ENCODE results near the gene TSFM. TPM values are rescaled to one million over a fixed set of nuclear protein-coding genes. Genes with fewer than 3 reads are reported as not detected.
A peak's percentile ranks its signal among the peaks of the same experiment; 100 is the strongest.

Gene TSFM
- total and polyA plus RNA-seq, 4 donors: 17.1 to 40.0 (median 26.0) TPM

DNA sequence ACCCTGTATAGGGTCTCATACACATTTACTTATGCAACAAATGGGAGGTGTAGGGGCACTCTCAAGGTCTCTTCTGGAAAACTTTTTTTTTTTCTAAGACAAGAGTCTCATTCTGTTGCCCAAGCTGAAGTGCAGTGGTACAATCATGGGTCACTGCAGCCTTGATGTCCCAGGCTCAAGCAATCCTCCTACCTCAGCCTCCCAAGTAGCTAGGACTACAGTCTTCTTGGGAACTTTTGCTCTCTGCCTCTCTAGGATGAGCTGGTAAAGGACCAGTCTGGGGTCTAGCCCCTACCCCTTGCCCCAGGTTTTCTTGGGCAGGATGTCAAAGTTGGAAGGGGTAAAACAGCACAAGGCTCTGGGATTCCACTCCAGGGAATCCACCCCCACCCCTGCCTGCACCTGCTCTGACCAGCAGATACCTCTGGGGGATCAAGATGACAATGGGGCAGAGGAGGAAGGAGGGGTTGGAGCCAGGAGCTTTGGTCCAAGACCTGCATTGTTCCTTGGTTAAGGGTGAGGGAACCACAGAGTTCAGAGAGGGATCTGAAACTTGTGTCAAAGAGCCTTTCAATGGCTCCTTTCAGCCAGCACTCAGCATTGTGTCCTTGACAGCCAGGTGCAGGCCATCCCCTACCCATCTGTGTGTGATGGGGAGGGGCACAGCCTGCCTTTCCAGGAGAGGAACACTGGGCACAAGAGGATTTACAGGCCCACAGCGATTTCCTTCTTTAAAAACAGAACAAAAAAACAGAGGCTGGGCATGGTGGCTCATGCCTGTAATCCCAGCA, 51.7 kb downstream of the TSFM start:
- Histone ChIP-seq H3K9me3 (ENCODE audit: control insufficient read depth in 4 of 4, insufficient read depth in 3 of 4, low read length in 3 of 4) (no peaks in the 10 kb centered on the region), H3K27me3 (ENCODE audit: control insufficient read depth in 3 of 3, insufficient read depth in 3 of 3, low read length in 2 of 3) (no peaks in the 10 kb centered on the region), H3K27ac (ENCODE audit: low read depth in 1 of 2, low read length in 1 of 2) (peak overlapping the region in 1 of 2 donors; percentile 80), H3K36me3 (ENCODE audit: control insufficient read depth in 4 of 4, insufficient read depth in 4 of 4, low read length in 4 of 4) (peaks cover 0 to 19% (median 3%) of the 10 kb centered on the region in 4 donors), H3K4me3 (no peak overlapping the region), H3K4me1 (ENCODE audit: control insufficient read depth in 5 of 5, insufficient read depth in 5 of 5, low read length in 5 of 5) (peaks cover 60 to 81% (median 64%) of the 10 kb centered on the region in 5 donors), H3K9ac (ENCODE audit: insufficient read depth in 1 of 2, low read length in 2 of 2) (peak overlapping the region in 1 of 2 donors; percentile 24)
- TF ChIP-seq, protein P1, sequence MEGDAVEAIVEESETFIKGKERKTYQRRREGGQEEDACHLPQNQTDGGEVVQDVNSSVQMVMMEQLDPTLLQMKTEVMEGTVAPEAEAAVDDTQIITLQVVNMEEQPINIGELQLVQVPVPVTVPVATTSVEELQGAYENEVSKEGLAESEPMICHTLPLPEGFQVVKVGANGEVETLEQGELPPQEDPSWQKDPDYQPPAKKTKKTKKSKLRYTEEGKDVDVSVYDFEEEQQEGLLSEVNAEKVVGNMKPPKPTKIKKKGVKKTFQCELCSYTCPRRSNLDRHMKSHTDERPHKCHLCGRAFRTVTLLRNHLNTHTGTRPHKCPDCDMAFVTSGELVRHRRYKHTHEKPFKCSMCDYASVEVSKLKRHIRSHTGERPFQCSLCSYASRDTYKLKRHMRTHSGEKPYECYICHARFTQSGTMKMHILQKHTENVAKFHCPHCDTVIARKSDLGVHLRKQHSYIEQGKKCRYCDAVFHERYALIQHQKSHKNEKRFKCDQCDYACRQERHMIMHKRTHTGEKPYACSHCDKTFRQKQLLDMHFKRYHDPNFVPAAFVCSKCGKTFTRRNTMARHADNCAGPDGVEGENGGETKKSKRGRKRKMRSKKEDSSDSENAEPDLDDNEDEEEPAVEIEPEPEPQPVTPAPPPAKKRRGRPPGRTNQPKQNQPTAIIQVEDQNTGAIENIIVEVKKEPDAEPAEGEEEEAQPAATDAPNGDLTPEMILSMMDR (IDR thresholded peaks at IDR 0.05; ENCODE audit: control extremely low read depth, extremely low read depth): no peak
- DNase-seq: no peak
- no peak for ATAC-seq (ENCODE audit: insufficient read depth, low FRiP score)
- 0 to 5% methylated on average over 1 of the region's 1 CpG for WGBS, 2 donors

DNA sequence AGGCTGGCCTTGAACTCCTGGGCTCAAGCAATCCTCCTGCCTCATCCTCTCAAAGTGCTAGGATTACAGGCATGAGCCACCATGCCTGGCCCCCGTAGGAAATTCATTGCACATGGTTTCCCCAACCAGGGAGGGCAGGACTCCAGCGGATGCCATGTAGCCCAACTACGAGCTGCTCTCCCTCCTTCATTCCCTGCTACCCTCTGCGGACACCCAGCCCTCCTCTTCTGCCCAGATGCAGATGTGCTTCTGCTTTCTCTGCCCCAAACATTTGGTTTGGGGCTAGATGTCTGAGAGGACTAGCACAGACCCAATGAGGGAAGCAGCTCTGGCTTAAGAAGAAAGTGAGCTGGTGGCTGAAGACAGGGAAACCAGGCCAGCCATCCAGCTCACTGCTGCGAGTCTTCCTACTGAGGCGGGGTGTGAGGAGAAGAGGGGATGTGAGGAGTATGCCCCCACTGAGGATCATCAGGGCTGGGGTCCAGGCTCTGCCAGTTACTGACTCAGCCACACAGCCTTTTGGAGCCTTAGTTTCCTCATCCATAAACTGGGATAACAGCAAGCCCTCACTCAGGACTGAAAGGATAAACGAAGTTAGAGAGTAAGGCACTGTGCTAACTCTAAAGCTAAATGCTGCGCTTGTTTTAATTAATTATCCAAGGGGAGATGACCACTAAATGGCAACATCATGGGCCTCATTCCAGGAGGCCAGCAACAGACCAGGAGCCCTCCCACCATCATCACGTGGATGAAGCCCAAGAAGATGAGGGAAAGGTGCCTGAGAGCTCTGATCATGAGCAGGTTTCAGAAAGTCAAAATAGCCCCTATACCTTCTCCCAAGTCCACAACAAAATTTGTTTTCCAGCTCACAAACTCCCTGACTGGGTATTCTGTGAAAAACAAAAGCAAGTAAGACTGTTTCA, 53.0 kb downstream of the TSFM start:
- Histone ChIP-seq H3K27me3 (ENCODE audit: control insufficient read depth in 3 of 3, insufficient read depth in 3 of 3, low read length in 2 of 3) (no peaks in the 10 kb centered on the region), H3K27ac (ENCODE audit: low read depth in 1 of 2, low read length in 1 of 2) (peak overlapping the region; percentile 59 to 90), H3K36me3 (ENCODE audit: control insufficient read depth in 4 of 4, insufficient read depth in 4 of 4, low read length in 4 of 4) (peaks cover 0 to 17% (median 4%) of the 10 kb centered on the region in 4 donors), H3K4me1 (ENCODE audit: control insufficient read depth in 5 of 5, insufficient read depth in 5 of 5, low read length in 5 of 5) (peaks cover 61 to 94% (median 71%) of the 10 kb centered on the region in 5 donors), H3K4me3 (no peak overlapping the region), H3K9ac (ENCODE audit: insufficient read depth in 1 of 2, low read length in 2 of 2) (peak overlapping the region in 1 of 2 donors; percentile 23), H3K9me3 (ENCODE audit: control insufficient read depth in 4 of 4, insufficient read depth in 3 of 4, low read length in 3 of 4) (no peaks in the 10 kb centered on the region)
- 23 to 36% methylated on average over 9 of the region's 9 CpGs for WGBS, 2 donors
- ATAC-seq (ENCODE audit: insufficient read depth, low FRiP score) (no peak), DNase-seq (no peak)
- TF ChIP-seq, protein P1 (IDR thresholded peaks at IDR 0.05; ENCODE audit: control extremely low read depth, extremely low read depth): no peak

DNA sequence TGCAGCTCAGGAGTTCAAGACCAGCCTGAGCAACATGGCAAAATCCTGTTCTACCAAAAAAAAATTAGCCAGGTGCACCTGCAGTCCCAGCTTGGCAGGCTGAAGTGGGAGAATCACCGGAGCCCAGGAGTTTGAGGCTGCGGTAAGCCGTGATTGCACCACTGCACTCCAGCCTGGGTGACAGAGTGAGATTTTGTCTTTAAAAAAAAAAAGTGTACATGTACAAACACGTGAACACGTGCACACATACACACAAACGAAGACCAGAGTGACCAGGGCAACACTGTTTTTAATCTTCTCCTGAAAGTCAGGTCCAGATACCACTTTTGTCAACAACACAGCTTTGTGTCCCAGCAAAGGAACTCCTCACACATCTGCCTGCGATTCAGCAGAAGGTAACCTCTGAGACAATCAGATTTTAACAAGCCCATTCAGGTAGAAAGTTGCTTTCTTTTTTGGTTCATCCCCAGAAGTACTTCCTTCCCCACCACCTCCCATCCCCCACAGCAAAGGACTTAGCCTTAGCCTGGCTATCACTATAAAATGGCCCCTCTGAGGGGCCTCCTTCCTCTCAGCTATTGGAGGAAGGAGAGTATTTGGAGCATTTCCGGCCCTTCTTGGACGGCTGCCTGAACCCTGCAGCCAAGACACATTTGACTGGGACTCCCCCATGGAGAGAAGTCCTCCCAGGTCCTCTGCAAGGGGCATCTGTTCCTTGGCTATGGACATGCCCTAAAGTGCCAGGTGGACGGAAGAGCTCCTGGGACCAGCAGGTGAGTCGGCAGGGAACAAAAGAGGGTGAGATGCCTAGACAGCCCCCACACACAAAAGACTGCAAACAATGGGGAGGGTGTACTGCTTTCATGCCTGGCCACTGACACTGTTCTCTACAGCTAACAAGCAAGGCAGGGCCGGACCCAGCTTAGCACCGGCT, 54.1 kb downstream of the TSFM start:
- ATAC-seq (ENCODE audit: insufficient read depth, low FRiP score): peak; percentile 3
- peak overlapping the region in 1 of 2 donors; percentile 62 for H3K9ac ChIP-seq (ENCODE audit: insufficient read depth in 1 of 2, low read length in 2 of 2)
- H3K27ac ChIP-seq (ENCODE audit: low read depth in 1 of 2, low read length in 1 of 2): peak overlapping the region; percentile 59 to 90
- H3K4me1 ChIP-seq (ENCODE audit: control insufficient read depth in 5 of 5, insufficient read depth in 5 of 5, low read length in 5 of 5): peaks cover 59 to 98% (median 77%) of the 10 kb centered on the region in 5 donors
- no peaks in the 10 kb centered on the region for H3K9me3 ChIP-seq (ENCODE audit: control insufficient read depth in 4 of 4, insufficient read depth in 3 of 4, low read length in 3 of 4)
- 4 to 5% methylated on average over 13 of the region's 13 CpGs for WGBS, 2 donors
- H3K4me3 ChIP-seq: no peak overlapping the region
- TF ChIP-seq, protein P1 (IDR thresholded peaks at IDR 0.05; ENCODE audit: control extremely low read depth, extremely low read depth): no peak
- H3K27me3 ChIP-seq (ENCODE audit: control insufficient read depth in 3 of 3, insufficient read depth in 3 of 3, low read length in 2 of 3): no peaks in the 10 kb centered on the region
- peaks cover 0 to 15% (median 4%) of the 10 kb centered on the region in 4 donors for H3K36me3 ChIP-seq (ENCODE audit: control insufficient read depth in 4 of 4, insufficient read depth in 4 of 4, low read length in 4 of 4)
- peak; percentile 96 to 99 (median 98) for DNase-seq

Data from lung (tissue), 12 donors.